BLaER1 treated with 17β-estradiol and CSF1 and Interleukin-3, amounts not matched to agents 10 nM and 100 nM (cell line): ENCODE results near the gene STIM1.
A peak's percentile ranks its signal among the peaks of the same experiment; 100 is the strongest.

ENCODE experiments used
- H3K27ac ChIP-seq, 11 experiments: shearing (Covaris generic); formaldehyde crosslinking; 2 replicates each; pipeline ENCODE4 v1.8.1; 2022
- H3K27me3 ChIP-seq, 11 experiments: shearing (Covaris generic); formaldehyde crosslinking; 2 replicates each; pipeline ENCODE4 v1.8.1; 2022
- H3K36me3 ChIP-seq, 11 experiments: shearing (Covaris generic); formaldehyde crosslinking; 2 replicates each; pipeline ENCODE4 v1.8.1; 2022
- H3K4me1 ChIP-seq, 10 experiments: shearing (Covaris generic); formaldehyde crosslinking; 2 replicates each; pipeline ENCODE4 v1.8.1; 2022
- H3K4me2 ChIP-seq, 11 experiments: shearing (Covaris generic); formaldehyde crosslinking; 2 replicates each; pipeline ENCODE4 v1.8.1; 2022
- H3K4me3 ChIP-seq, 10 experiments: shearing (Covaris generic); formaldehyde crosslinking; 2 replicates each; pipeline ENCODE4 v1.8.1; 2022
- H3K9ac ChIP-seq, 11 experiments: shearing (Covaris generic); formaldehyde crosslinking; 2 replicates each; pipeline ENCODE4 v1.8.1; 2022
- H3K9me3 ChIP-seq, 11 experiments: shearing (Covaris generic); formaldehyde crosslinking; replicated peaks in 1 of 11; 2 replicates each; pipeline ENCODE4 v1.8.1; 2022
- H4K20me1 ChIP-seq, 11 experiments: shearing (Covaris generic); formaldehyde crosslinking; 2 replicates each; pipeline ENCODE4 v1.8.1; 2022
- Cebpa-rat ChIP-seq, 11 experiments: shearing (Covaris generic); IDR thresholded peaks; 2 replicates each; pipeline ENCODE4 v1.8.1; 2022

STIM1 gene

DNA sequence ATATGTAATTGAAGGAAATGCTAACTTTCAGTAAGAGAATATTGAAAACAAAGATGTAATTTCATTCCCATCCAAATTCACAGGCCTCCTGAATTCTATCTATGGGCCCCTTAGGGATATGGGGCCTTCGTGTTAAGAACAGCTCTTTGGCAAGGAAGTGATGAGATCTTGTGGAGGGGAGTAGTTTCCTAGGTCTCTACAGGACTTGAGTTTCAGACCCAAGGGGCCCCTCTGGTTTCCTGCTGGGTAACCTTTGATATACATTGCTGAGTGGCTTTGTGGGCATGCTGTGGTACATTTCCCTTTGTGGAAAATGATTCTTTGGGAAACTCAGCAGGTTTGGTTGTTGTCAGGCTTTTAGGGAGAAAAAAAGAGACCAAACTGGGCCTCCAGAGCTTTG lies 6.2 kb downstream of the STIM1 start:
- Histone ChIP-seq H3K9me3 (no peaks in the 10 kb centered on the region), H4K20me1 (peaks cover 18 to 86% (median 52%) of the 10 kb centered on the region in 11 experiments; a peak in 17 of 22 replicates), H3K4me1 (peaks cover 88 to 99% (median 96%) of the 10 kb centered on the region in 10 experiments), H3K4me3 (peak overlapping the region in 2 of 10 experiments; percentile 3 to 14; a peak in 1 of 20 replicates), H3K27me3 (peaks cover 0 to 4% (median 0%) of the 10 kb centered on the region in 11 experiments; a peak in 2 of 22 replicates), H3K4me2 (peak overlapping the region; percentile 90 to 99 (median 98)), H3K36me3 (peaks cover 0 to 18% (median 0%) of the 10 kb centered on the region in 11 experiments; a peak in 1 of 22 replicates), H3K27ac (peak overlapping the region in 8 of 11 experiments; percentile 4 to 57 (median 20); a peak in 7 of 22 replicates), H3K9ac (peak overlapping the region in 3 of 11 experiments; percentile 4 to 30 (median 11); a peak in 3 of 22 replicates)
- TF ChIP-seq Cebpa-rat (IDR thresholded peaks at IDR 0.05): 0 out of 22 replicates have a peak, but pooled peaks of 1 of the 11 experiments have one; percentile 23

DNA sequence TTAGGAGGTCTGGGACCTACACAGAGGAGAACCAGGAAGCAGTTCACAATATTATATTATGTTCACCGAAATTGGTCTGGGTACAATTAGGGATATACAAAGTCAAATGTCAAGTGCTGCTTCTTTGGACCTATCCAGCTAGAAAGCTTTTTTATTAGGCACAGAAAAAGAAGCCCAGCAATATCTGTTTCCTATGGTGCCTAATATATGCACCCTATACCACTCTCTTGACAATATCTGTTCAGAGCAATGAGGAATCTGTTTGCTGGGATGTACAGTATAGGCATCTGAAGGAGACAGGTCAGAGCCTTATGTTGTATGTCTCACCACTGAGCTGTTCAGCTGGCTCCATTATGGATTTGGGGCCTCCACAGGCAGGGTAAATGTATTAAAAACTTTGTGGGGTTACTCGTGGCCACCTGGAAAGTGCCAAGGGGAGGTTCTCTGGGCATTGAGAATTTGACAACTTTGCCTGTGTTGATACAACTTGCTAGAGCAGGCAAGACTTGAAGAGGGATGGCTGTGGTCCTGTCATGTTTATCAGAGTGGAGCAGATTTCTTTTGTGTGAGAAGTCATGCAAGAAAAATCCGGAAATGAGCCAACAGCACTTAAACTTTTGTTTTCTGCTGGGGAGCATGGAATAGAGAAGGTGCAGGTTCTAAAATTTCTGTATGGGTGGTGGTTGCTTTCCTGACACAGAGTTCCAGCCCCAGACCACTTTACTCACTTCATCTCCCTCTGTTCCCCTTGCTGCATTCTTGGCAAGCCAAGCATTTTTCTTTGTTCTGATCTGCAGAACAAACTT lies 10.1 kb downstream of the STIM1 start:
- Histone ChIP-seq H3K27me3 (no peaks in the 10 kb centered on the region), H3K9me3 (no peaks in the 10 kb centered on the region), H3K36me3 (0 out of 22 replicates have a peak, but pooled peaks cover 0 to 9% (median 0%) of the 10 kb centered on the region in 11 experiments), H3K9ac (peak overlapping the region in 10 of 11 experiments; percentile 11 to 63 (median 49); a peak in 19 of 22 replicates), H3K4me3 (peak overlapping the region in 1 of 10 experiments; percentile 22; a peak in 1 of 20 replicates), H3K27ac (peak overlapping the region; percentile 30 to 71 (median 63); a peak in 21 of 22 replicates), H4K20me1 (peaks cover 0 to 76% (median 20%) of the 10 kb centered on the region in 11 experiments; a peak in 15 of 22 replicates), H3K4me1 (peaks cover 63 to 79% (median 73%) of the 10 kb centered on the region in 10 experiments), H3K4me2 (peak overlapping the region; percentile 78 to 90 (median 84))
- TF ChIP-seq Cebpa-rat (IDR thresholded peaks at IDR 0.05): no peak; a peak in 1 of 22 replicates

- H3K9ac ChIP-seq: peak overlapping the region in 8 of 11 experiments; percentile 11 to 63 (median 50); a peak in 9 of 22 replicates
- H3K27ac ChIP-seq: peak overlapping the region; percentile 30 to 71 (median 63); a peak in 20 of 22 replicates
- 0 out of 22 replicates have a peak, but pooled peaks cover 0 to 9% (median 0%) of the 10 kb centered on the region in 11 experiments for H3K36me3 ChIP-seq
- peak overlapping the region; percentile 78 to 90 (median 84) for H3K4me2 ChIP-seq
- no peaks in the 10 kb centered on the region for H3K9me3 ChIP-seq
- peaks cover 0 to 75% (median 18%) of the 10 kb centered on the region in 11 experiments; a peak in 14 of 22 replicates for H4K20me1 ChIP-seq
- H3K27me3 ChIP-seq: no peaks in the 10 kb centered on the region
- H3K4me1 ChIP-seq: peaks cover 61 to 79% (median 73%) of the 10 kb centered on the region in 10 experiments
- no peak overlapping the region for H3K4me3 ChIP-seq
- peak in 3 of 11 experiments; percentile 20 to 34 (median 22); a peak in 1 of 22 replicates for TF ChIP-seq Cebpa-rat (IDR thresholded peaks at IDR 0.05)
These were observed 10.7 kb downstream of the STIM1 start for GRCh38 chr11:3866206-3866605.

- Histone ChIP-seq H3K4me1 (peaks cover 60 to 79% (median 73%) of the 10 kb centered on the region in 10 experiments), H3K27ac (peak overlapping the region in 7 of 11 experiments; percentile 19 to 69 (median 63); a peak in 6 of 22 replicates), H3K9me3 (no peaks in the 10 kb centered on the region), H4K20me1 (peaks cover 0 to 69% (median 15%) of the 10 kb centered on the region in 11 experiments; a peak in 13 of 22 replicates), H3K27me3 (no peaks in the 10 kb centered on the region), H3K4me2 (peak overlapping the region; percentile 78 to 90 (median 84)), H3K36me3 (peaks cover 0 to 9% (median 0%) of the 10 kb centered on the region in 11 experiments; a peak in 6 of 22 replicates), H3K4me3 (no peak overlapping the region), H3K9ac (no peak overlapping the region)
- no peak for TF ChIP-seq Cebpa-rat (IDR thresholded peaks at IDR 0.05)
These were observed 11.4 kb downstream of the STIM1 start for GRCh38 chr11:3866836-3867208.

GRCh38 chr11:3867209-3868091 lies 12.0 kb downstream of the STIM1 start:
- Histone ChIP-seq H3K4me1 (peaks cover 57 to 77% (median 72%) of the 10 kb centered on the region in 10 experiments), H3K4me3 (no peak overlapping the region), H3K27me3 (no peaks in the 10 kb centered on the region), H3K4me2 (peak overlapping the region; percentile 78 to 90 (median 84)), H3K9ac (peak overlapping the region in 6 of 11 experiments; percentile 1 to 29 (median 14); a peak in 4 of 22 replicates), H3K36me3 (peaks cover 0 to 14% (median 0%) of the 10 kb centered on the region in 11 experiments; a peak in 6 of 22 replicates), H3K27ac (peak overlapping the region in 5 of 11 experiments; percentile 11 to 50 (median 19); a peak in 8 of 22 replicates), H4K20me1 (peaks cover 0 to 65% (median 8%) of the 10 kb centered on the region in 11 experiments; a peak in 13 of 22 replicates), H3K9me3 (no peaks in the 10 kb centered on the region)
- no peak for TF ChIP-seq Cebpa-rat (IDR thresholded peaks at IDR 0.05)

DNA sequence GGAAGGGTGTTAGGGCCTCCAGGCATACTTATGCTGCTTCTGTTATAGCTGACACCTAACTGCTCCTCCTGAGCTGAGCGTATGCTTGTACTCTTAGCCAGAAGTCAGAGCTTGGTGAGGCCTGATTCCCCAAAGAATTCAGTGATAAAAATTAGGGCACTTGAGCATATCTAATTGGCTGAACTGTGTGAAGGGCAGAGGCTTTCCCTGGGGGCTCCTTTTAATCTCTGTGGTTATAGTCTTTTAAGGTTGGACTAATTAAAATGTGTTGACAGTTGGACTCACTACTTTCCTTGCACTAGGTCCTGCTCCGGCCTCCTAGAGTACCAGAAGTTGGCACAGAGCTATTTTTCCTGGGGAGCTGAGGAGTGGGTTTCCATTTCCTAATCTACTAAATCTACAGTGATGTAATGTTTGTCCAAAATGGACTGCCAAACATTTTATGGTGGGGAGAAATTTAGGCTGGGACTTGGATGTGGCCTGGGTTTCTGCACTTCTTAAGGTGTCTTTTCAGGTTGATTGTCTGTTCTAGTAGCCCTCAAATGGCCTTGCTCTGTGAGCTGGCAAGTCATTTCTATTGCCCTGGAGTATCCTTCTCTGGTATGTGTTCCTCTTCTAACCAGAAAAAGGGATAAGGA lies 18.4 kb downstream of the STIM1 start:
- peaks cover 0 to 72% (median 10%) of the 10 kb centered on the region in 11 experiments; a peak in 14 of 22 replicates for H4K20me1 ChIP-seq
- peaks cover 46 to 82% (median 64%) of the 10 kb centered on the region in 10 experiments for H3K4me1 ChIP-seq
- no peaks in the 10 kb centered on the region for H3K9me3 ChIP-seq
- H3K27me3 ChIP-seq: no peaks in the 10 kb centered on the region
- H3K9ac ChIP-seq: peak overlapping the region in 4 of 11 experiments; percentile 3 to 48 (median 32); a peak in 6 of 22 replicates
- TF ChIP-seq Cebpa-rat (IDR thresholded peaks at IDR 0.05): no peak
- peaks cover 0 to 13% (median 0%) of the 10 kb centered on the region in 11 experiments; a peak in 8 of 22 replicates for H3K36me3 ChIP-seq
- no peak overlapping the region for H3K4me3 ChIP-seq
- H3K4me2 ChIP-seq: peak overlapping the region in 10 of 11 experiments; percentile 9 to 83 (median 70); a peak in 17 of 22 replicates
- peak overlapping the region in 1 of 11 experiments; percentile 31; a peak in 2 of 22 replicates for H3K27ac ChIP-seq

- H3K36me3 ChIP-seq: peaks cover 0 to 13% (median 0%) of the 10 kb centered on the region in 11 experiments; a peak in 8 of 22 replicates
- H3K27ac ChIP-seq: no peak overlapping the region
- peaks cover 65 to 96% (median 78%) of the 10 kb centered on the region in 10 experiments for H3K4me1 ChIP-seq
- no peaks in the 10 kb centered on the region for H3K27me3 ChIP-seq
- no peak for TF ChIP-seq Cebpa-rat (IDR thresholded peaks at IDR 0.05)
- H3K9me3 ChIP-seq: no peaks in the 10 kb centered on the region
- no peak overlapping the region for H3K9ac ChIP-seq
- peaks cover 0 to 76% (median 10%) of the 10 kb centered on the region in 11 experiments; a peak in 14 of 22 replicates for H4K20me1 ChIP-seq
- H3K4me3 ChIP-seq: no peak overlapping the region
- H3K4me2 ChIP-seq: peak overlapping the region in 5 of 11 experiments; percentile 0 to 84 (median 76); a peak in 5 of 22 replicates
These were observed 21.1 kb downstream of the STIM1 start for GRCh38 chr11:3876613-3877012.
